DND-41 (cell line): ENCODE results near the gene SLC43A1.

Experiments
- CTCF ChIP-seq: IDR thresholded peaks from 2 replicates; pipeline ENCODE4 v1.5.1; 2012; ENCODE audit warnings: borderline replicate concordance, low read length, moderate library complexity, mild to moderate bottlenecking; ENCODE audit not compliant: poor library complexity, severe bottlenecking; ENCODE audit errors: extremely low read depth
- EZH2 ChIP-seq: IDR thresholded peaks from 3 replicates; pipeline ENCODE4 v1.6.1; 2012; ENCODE audit warnings: borderline replicate concordance, low read depth, mild to moderate bottlenecking, moderate library complexity, low read length, inconsistent platforms; ENCODE audit not compliant: severe bottlenecking

DNA sequence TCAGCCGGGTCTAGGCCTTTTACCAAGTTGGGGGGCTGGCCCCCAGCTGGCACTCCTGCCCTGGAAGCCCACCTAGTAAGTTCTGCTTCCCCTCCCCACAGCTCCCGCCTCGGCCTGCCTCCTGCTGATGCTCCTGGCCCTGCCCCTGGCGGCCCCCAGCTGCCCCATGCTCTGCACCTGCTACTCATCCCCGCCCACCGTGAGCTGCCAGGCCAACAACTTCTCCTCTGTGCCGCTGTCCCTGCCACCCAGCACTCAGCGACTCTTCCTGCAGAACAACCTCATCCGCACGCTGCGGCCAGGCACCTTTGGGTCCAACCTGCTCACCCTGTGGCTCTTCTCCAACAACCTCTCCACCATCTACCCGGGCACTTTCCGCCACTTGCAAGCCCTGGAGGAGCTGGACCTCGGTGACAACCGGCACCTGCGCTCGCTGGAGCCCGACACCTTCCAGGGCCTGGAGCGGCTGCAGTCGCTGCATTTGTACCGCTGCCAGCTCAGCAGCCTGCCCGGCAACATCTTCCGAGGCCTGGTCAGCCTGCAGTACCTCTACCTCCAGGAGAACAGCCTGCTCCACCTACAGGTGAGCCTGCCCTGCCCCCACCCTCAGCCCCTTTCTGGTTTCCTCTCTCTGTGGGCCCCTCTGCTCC lies 47.9 kb downstream of the SLC43A1 start:
- TF ChIP-seq CTCF = no peak
- no peak for TF ChIP-seq EZH2
